ENCODE measurements around the gene OR2T1. TPM values are rescaled to one million over a fixed set of nuclear protein-coding genes. Genes with fewer than 3 reads are reported as not detected.

Gene OR2T1
- total RNA-seq, 2 experiments from 2014 or later, result not detected

DNA sequence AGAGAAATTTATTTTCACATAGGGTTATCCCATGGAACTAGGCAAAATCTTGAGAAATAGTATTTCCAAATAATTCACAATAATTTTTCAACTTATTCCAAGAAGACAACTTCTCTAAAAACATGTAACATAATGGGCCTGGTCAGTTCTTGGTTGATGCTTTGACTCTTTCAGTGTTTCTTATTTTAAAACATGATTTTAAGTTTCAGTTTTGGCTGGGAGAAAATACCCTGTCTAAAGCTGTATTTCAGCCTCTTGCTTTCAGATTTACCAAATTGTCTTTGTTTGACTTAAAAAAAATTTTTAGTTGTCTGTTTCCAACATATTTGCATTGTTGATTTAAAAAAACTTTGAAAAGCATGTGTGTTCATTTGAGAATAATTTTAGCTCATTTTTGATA is 36.2 kb upstream of the OR2T1 start:
- Histone ChIP-seq H3K27me3 (ENCODE audit: control insufficient read depth in 1 of 2, insufficient read depth in 2 of 2, low read length in 2 of 2) (no peaks in the 10 kb centered on the region), H3K4me1 (ENCODE audit: insufficient read depth, low read length) (no peaks in the 10 kb centered on the region), H3K4me3 (ENCODE audit: low read length) (no peak overlapping the region), H3K9me3 (ENCODE audit: control insufficient read depth in 1 of 2, insufficient read depth in 1 of 2, low read length in 2 of 2) (no peaks in the 10 kb centered on the region), H3K27ac (ENCODE audit: low read depth in 1 of 2, low read length in 2 of 2) (no peak overlapping the region), H3K36me3 (ENCODE audit: insufficient read depth, low read length) (no peaks in the 10 kb centered on the region)
- H3K27ac Mint-ChIP-seq, result no peak overlapping the region
- intact Hi-C loops (cut with DNase I, micrococcal nuclease), result no loop called here
- ChIA-PET CTCF (no interaction called here), POLR2A (no interaction called here)
- peaks cover 3% of the 10 kb centered on the region for H3K9me3 Mint-ChIP-seq
- H3K36me3 Mint-ChIP-seq (ENCODE audit: low read depth), result no peaks in the 10 kb centered on the region
- ATAC-seq (ENCODE audit: poor library complexity), result no peak
- H3K27me3 Mint-ChIP-seq, result peaks cover 4% of the 10 kb centered on the region
- H3K4me1 Mint-ChIP-seq (ENCODE audit: low read depth), result no peaks in the 10 kb centered on the region
- DNase-seq, result no peak
- TF ChIP-seq, protein P1, sequence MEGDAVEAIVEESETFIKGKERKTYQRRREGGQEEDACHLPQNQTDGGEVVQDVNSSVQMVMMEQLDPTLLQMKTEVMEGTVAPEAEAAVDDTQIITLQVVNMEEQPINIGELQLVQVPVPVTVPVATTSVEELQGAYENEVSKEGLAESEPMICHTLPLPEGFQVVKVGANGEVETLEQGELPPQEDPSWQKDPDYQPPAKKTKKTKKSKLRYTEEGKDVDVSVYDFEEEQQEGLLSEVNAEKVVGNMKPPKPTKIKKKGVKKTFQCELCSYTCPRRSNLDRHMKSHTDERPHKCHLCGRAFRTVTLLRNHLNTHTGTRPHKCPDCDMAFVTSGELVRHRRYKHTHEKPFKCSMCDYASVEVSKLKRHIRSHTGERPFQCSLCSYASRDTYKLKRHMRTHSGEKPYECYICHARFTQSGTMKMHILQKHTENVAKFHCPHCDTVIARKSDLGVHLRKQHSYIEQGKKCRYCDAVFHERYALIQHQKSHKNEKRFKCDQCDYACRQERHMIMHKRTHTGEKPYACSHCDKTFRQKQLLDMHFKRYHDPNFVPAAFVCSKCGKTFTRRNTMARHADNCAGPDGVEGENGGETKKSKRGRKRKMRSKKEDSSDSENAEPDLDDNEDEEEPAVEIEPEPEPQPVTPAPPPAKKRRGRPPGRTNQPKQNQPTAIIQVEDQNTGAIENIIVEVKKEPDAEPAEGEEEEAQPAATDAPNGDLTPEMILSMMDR (IDR thresholded peaks at IDR 0.05), result no peak
- no peak overlapping the region for H3K4me3 Mint-ChIP-seq

DNA sequence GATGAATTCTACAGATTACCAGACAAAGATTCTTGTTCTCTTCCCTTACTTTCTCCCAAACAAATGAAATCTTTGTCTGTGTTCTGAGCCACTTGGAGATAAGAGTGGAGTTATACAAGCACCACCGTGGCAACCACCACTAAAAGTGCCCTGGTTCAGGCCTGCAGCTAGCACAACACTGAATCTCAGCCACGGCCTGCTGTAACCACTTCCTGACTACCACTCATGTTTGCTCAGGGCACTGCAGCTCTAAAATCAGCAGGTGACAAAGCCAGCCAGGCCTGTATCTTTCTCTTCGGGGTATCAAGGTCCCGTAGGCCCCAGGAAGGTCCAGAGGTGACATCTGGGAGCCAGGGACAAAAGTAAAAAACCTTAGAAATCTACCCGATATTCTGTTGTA is 30.5 kb upstream of the OR2T1 start:
- no peaks in the 10 kb centered on the region for H3K4me1 ChIP-seq (ENCODE audit: insufficient read depth, low read length)
- no peaks in the 10 kb centered on the region for H3K9me3 Mint-ChIP-seq
- H3K27ac Mint-ChIP-seq, result no peak overlapping the region
- no peaks in the 10 kb centered on the region for H3K36me3 ChIP-seq (ENCODE audit: insufficient read depth, low read length)
- no peaks in the 10 kb centered on the region for H3K27me3 Mint-ChIP-seq
- TF ChIP-seq, protein P1 (IDR thresholded peaks at IDR 0.05), result no peak
- peak in 2 of 14 experiments; percentile 8 to 21 for DNase-seq
- H3K4me1 Mint-ChIP-seq (ENCODE audit: low read depth), result peaks cover 12% of the 10 kb centered on the region
- H3K4me3 Mint-ChIP-seq, result no peak overlapping the region
- ATAC-seq (ENCODE audit: poor library complexity), result peak; percentile 52
- H3K9me3 ChIP-seq (ENCODE audit: control insufficient read depth in 1 of 2, insufficient read depth in 1 of 2, low read length in 2 of 2), result no peaks in the 10 kb centered on the region
- H3K36me3 Mint-ChIP-seq (ENCODE audit: low read depth), result no peaks in the 10 kb centered on the region
- ChIA-PET CTCF (no interaction called here), POLR2A (no interaction called here)
- no peaks in the 10 kb centered on the region for H3K27me3 ChIP-seq (ENCODE audit: control insufficient read depth in 1 of 2, insufficient read depth in 2 of 2, low read length in 2 of 2)
- no peak overlapping the region for H3K4me3 ChIP-seq (ENCODE audit: low read length)
- no peak overlapping the region for H3K27ac ChIP-seq (ENCODE audit: low read depth in 1 of 2, low read length in 2 of 2)
- intact Hi-C loops (cut with DNase I, micrococcal nuclease), result no loop called here

DNA sequence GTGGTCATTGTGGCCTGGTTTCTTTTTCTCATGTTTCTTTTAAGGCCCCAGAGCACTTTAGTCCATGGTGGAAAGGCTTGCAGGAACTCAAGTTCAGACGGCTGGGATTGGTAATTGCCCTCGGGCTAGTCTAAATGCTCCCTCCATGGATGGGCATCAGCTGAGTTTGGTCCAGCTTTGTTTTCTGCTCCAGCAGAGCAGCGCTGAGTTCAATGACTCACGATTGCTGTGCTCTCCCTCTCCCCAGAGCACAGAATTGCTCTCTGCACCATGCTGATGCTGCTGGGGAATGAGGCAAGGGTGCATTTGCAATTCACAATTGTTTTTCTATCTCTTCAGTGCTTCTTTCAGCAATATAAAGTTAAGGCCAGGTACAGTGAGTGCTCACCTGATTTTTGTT is 29.1 kb upstream of the OR2T1 start:
- intact Hi-C loops (cut with DNase I, micrococcal nuclease), result no loop called here
- POLR2A ChIA-PET, result no interaction called here
- Histone ChIP-seq H3K27ac (ENCODE audit: low read depth in 1 of 2, low read length in 2 of 2) (no peak overlapping the region), H3K4me1 (ENCODE audit: insufficient read depth, low read length) (no peaks in the 10 kb centered on the region), H3K9me3 (ENCODE audit: control insufficient read depth in 1 of 2, insufficient read depth in 1 of 2, low read length in 2 of 2) (no peaks in the 10 kb centered on the region), H3K27me3 (ENCODE audit: control insufficient read depth in 1 of 2, insufficient read depth in 2 of 2, low read length in 2 of 2) (no peaks in the 10 kb centered on the region), H3K4me3 (ENCODE audit: low read length) (no peak overlapping the region), H3K36me3 (ENCODE audit: insufficient read depth, low read length) (no peaks in the 10 kb centered on the region)
- Mint-ChIP-seq H3K4me3 (no peak overlapping the region), H3K4me1 (ENCODE audit: low read depth) (peaks cover 12% of the 10 kb centered on the region), H3K27me3 (no peaks in the 10 kb centered on the region), H3K36me3 (ENCODE audit: low read depth) (no peaks in the 10 kb centered on the region), H3K9me3 (no peaks in the 10 kb centered on the region), H3K27ac (no peak overlapping the region)
- DNase-seq (no peak), ATAC-seq (ENCODE audit: poor library complexity) (no peak)
- CTCF ChIA-PET, result no interaction called here
- TF ChIP-seq, protein P1 (IDR thresholded peaks at IDR 0.05), result no peak

All from CD4-positive, alpha-beta T cell (primary cell).